ENCODE measurements around the gene ATPAF2.

The ATPAF2 gene

DNA sequence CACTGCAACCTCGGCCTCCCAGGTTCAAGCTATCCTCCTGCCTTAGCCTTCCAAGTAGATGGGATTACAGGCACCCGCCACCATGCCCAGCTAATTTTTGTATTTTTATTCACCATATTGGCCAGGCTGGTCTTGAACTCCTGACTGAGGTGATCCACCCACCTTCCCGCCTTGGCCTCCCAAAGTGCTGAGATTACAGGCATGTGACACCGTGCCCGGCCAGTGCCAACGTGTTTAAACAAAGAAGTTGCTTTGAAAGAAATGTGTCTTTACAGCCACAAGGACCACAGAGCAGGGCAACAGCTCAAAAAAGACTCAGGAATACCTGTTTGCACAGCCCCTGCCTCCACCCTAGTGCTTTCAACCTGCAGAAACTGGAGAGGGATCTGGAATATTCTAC, 25.0 kb downstream of the ATPAF2 start:
- TF ChIP-seq, protein P1, sequence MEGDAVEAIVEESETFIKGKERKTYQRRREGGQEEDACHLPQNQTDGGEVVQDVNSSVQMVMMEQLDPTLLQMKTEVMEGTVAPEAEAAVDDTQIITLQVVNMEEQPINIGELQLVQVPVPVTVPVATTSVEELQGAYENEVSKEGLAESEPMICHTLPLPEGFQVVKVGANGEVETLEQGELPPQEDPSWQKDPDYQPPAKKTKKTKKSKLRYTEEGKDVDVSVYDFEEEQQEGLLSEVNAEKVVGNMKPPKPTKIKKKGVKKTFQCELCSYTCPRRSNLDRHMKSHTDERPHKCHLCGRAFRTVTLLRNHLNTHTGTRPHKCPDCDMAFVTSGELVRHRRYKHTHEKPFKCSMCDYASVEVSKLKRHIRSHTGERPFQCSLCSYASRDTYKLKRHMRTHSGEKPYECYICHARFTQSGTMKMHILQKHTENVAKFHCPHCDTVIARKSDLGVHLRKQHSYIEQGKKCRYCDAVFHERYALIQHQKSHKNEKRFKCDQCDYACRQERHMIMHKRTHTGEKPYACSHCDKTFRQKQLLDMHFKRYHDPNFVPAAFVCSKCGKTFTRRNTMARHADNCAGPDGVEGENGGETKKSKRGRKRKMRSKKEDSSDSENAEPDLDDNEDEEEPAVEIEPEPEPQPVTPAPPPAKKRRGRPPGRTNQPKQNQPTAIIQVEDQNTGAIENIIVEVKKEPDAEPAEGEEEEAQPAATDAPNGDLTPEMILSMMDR (IDR thresholded peaks at IDR 0.05; ENCODE audit: borderline replicate concordance, insufficient read depth, low read depth, low read length): no peak
- no peak overlapping the region for H3K4me3 ChIP-seq (ENCODE audit: low read depth, low read length)

GRCh38 chr17:18011286-18011685, 27.7 kb downstream of the ATPAF2 start:
- TF ChIP-seq, protein P1 (IDR thresholded peaks at IDR 0.05; ENCODE audit: borderline replicate concordance, insufficient read depth, low read depth, low read length): no peak
- H3K4me3 ChIP-seq (ENCODE audit: low read depth, low read length): no peak overlapping the region

- H3K4me3 ChIP-seq (ENCODE audit: low read depth, low read length): no peak overlapping the region
- TF ChIP-seq, protein P1 (IDR thresholded peaks at IDR 0.05; ENCODE audit: borderline replicate concordance, insufficient read depth, low read depth, low read length): no peak
Measured at GRCh38 chr17:18009609-18010420, 29.2 kb downstream of the ATPAF2 start.

DNA sequence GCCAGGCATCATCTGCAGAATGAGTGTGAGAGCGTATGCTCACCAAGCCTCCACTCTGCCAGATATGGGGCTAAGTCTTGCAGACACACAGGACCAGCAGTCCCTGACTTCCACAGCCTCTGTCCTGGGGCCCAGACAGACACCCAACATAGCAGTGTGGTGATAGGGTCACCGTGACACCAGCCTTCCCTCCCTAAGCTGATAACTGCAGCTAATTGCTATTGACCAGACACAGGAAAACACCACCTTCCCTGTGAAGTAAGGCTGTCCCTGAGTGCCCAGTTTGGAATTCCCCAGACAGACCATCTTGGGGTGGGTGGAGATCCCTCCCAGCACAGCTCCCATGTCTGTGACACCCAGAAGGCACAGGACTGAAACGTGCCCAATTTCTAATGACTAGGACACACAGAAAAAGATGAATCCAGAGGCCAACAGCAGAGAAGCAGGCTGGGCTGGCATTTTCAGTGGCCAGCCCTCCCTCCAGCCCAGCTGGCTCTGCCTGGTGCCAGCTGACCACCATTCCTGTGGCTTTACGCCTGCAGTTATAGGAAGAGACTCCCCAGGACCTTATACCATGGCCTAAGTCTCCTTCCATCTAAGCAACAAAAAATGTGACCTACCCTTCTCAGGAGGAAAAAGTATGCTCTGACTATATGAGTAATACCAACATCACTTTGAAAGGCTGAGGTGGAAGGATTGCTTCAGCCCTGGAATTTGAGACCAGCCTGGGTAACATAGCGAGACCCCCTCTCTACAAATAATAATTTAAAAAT, 30.3 kb downstream of the ATPAF2 start:
- no peak overlapping the region for H3K4me3 ChIP-seq (ENCODE audit: low read depth, low read length)
- TF ChIP-seq, protein P1 (IDR thresholded peaks at IDR 0.05; ENCODE audit: borderline replicate concordance, insufficient read depth, low read depth, low read length): no peak

- TF ChIP-seq, protein P1 (IDR thresholded peaks at IDR 0.05; ENCODE audit: borderline replicate concordance, insufficient read depth, low read depth, low read length): no peak
- H3K4me3 ChIP-seq (ENCODE audit: low read depth, low read length): no peak overlapping the region
Measured at GRCh38 chr17:18006495-18007239, 32.3 kb downstream of the ATPAF2 start.

DNA sequence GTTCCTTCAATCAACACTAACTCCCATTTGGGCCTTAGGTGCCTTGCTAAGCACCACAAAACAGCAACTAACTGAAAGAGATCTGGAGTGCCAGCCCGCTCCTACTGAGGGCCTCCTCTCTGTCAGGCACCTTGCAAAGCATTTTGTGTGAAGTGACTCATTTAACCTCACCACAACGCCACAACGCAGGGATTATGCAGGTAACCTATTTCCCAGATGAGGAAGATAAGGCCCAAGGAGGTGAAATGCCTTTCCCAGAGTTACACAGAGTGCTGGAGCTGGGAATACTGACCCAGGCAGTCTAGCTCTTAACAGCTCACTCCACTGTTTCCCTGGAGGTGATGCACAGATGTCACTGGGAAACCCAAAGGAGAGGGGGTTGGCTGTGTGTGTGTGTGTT, 33.5 kb downstream of the ATPAF2 start:
- TF ChIP-seq, protein P1 (IDR thresholded peaks at IDR 0.05; ENCODE audit: borderline replicate concordance, insufficient read depth, low read depth, low read length): no peak

More for the DNA sequence above, 33.5 kb downstream of the ATPAF2 start:
- no peak overlapping the region for H3K4me3 ChIP-seq (ENCODE audit: low read depth, low read length)

Data from GM12875 (cell line).